WTC11 (cell line): Measurements from ENCODE around the gene UGT1A8. TPM values are rescaled to one million over a fixed set of nuclear protein-coding genes. Genes with fewer than 3 reads are reported as not detected.

ENCODE experiments used
- ATAC-seq: fragments of 200-7000 bp; cut with Tn5 transposase; 2 replicates; pipeline ENCODE4 v1.10.0; 2021; ENCODE audit warnings: mild to moderate bottlenecking, moderate library complexity
- CTCF ChIA-PET: fragments of 300-600 bp; sonication (Branson Sonifier 250); formaldehyde crosslinking; loops from one replicate; lab custom pipeline; 2021; ENCODE audit warnings: antibody characterized with exemption; lab: Charles Lee
- POLR2A ChIA-PET: fragments of 350-600 bp; sonication (Branson Sonifier 250); formaldehyde crosslinking; loops from one replicate; lab custom pipeline; 2021; ENCODE audit warnings: antibody characterized with exemption; lab: Charles Lee
- DNase-seq: peaks from one replicate; pipeline ENCODE4 v3.0.0; 2021; ENCODE audit warnings: low spot score
- H3K27ac Mint-ChIP-seq: 2 replicates; pipeline ENCODE4 v1.8.0; 2021; ENCODE audit warnings: mixed read lengths
- H3K27me3 Mint-ChIP-seq: 2 replicates; pipeline ENCODE4 v1.8.0; 2021; ENCODE audit warnings: low read depth, mild to moderate bottlenecking, moderate library complexity, mixed read lengths
- H3K36me3 Mint-ChIP-seq: 2 replicates; pipeline ENCODE4 v1.8.0; 2021; ENCODE audit warnings: mixed read lengths
- H3K4me1 Mint-ChIP-seq: 2 replicates; pipeline ENCODE4 v1.8.0; 2022; ENCODE audit warnings: mixed read lengths
- H3K4me3 Mint-ChIP-seq: 2 replicates; pipeline ENCODE4 v1.8.0; 2021; ENCODE audit warnings: mild to moderate bottlenecking, moderate library complexity, mixed read lengths
- H3K9me3 Mint-ChIP-seq: 2 replicates; pipeline ENCODE4 v1.8.0; 2021; ENCODE audit warnings: mixed read lengths
- ATF1 ChIP-seq: sonication (generic); formaldehyde crosslinking; IDR thresholded peaks from 2 replicates; pipeline ENCODE4 v1.8.1; 2023; ENCODE audit warnings: mild to moderate bottlenecking, moderate library complexity, missing genetic modification reagents
- CBFB ChIP-seq: sonication (generic); formaldehyde crosslinking; IDR thresholded peaks from 2 replicates; pipeline ENCODE4 v1.8.1; 2022; ENCODE audit warnings: mild to moderate bottlenecking, low read depth, missing genetic modification reagents
- ERG ChIP-seq: fragments of 250-450 bp; sonication (Bioruptor Pico); IDR thresholded peaks from 2 replicates; pipeline ENCODE4 v1.8.0; 2021; ENCODE audit warnings: mild to moderate bottlenecking
- FOXJ3 ChIP-seq: sonication (generic); formaldehyde crosslinking; IDR thresholded peaks from 2 replicates; pipeline ENCODE4 v1.9.0; 2021; ENCODE audit warnings: missing genetic modification reagents, mild to moderate bottlenecking, borderline replicate concordance
- JAZF1 ChIP-seq: fragments of 250-450 bp; sonication (Bioruptor Pico); IDR thresholded peaks from 2 replicates; pipeline ENCODE4 v1.9.0; 2021; ENCODE audit warnings: moderate library complexity, mild to moderate bottlenecking, inconsistent platforms
- KAT7 ChIP-seq: sonication (generic); formaldehyde crosslinking; IDR thresholded peaks from 2 replicates; pipeline ENCODE4 v1.8.1; 2023; ENCODE audit warnings: missing genetic modification reagents, mild to moderate bottlenecking, borderline replicate concordance
- NFE2L1 ChIP-seq: sonication (generic); formaldehyde crosslinking; IDR thresholded peaks from 2 replicates; pipeline ENCODE4 v1.8.1; 2023; ENCODE audit warnings: missing genetic modification reagents
- NR1H2 ChIP-seq: sonication (generic); formaldehyde crosslinking; IDR thresholded peaks from 2 replicates; pipeline ENCODE4 v1.9.0; 2021; ENCODE audit warnings: mild to moderate bottlenecking, moderate library complexity, missing genetic modification reagents
- OVOL2 ChIP-seq: fragments of 250-450 bp; sonication (Bioruptor Pico); IDR thresholded peaks from 2 replicates; pipeline ENCODE4 v1.9.0; 2021; ENCODE audit warnings: mild to moderate bottlenecking, borderline replicate concordance
- RELA ChIP-seq: sonication (generic); formaldehyde crosslinking; IDR thresholded peaks from 2 replicates; pipeline ENCODE4 v1.8.1; 2022; ENCODE audit warnings: missing genetic modification reagents, mild to moderate bottlenecking, borderline replicate concordance
- ZNF219 ChIP-seq: sonication (generic); formaldehyde crosslinking; IDR thresholded peaks from 2 replicates; pipeline ENCODE4 v1.8.0; 2023; ENCODE audit warnings: missing genetic modification reagents, mild to moderate bottlenecking, borderline replicate concordance
- ZNF281 ChIP-seq: sonication (generic); formaldehyde crosslinking; IDR thresholded peaks from 2 replicates; pipeline ENCODE4 v1.8.0; 2023; ENCODE audit warnings: mild to moderate bottlenecking, missing genetic modification reagents
- total RNA-seq: library from RNA; stranded (reverse); gene quantifications from 3 replicates; pipeline ENCODE4 v1.2.3, GENCODE V29; 2021
- TF ChIP-seq, protein P1 (sequence below): sonication (generic); formaldehyde crosslinking; conservative IDR thresholded peaks from 2 replicates; pipeline ENCODE4 v1.8.1; 2023; ENCODE audit warnings: mild to moderate bottlenecking, low read depth, missing genetic modification reagents, moderate library complexity
- TF ChIP-seq, protein P2 (sequence below): fragments of 200-600 bp; IDR thresholded peaks from 2 replicates; pipeline ENCODE4 v1.8.0; 2022; ENCODE audit warnings: antibody characterized with exemption
- TF ChIP-seq, protein P3 (sequence below): fragments of 250-450 bp; sonication (Bioruptor Pico); IDR thresholded peaks from 2 replicates; pipeline ENCODE4 v1.9.0; 2021; ENCODE audit warnings: mild to moderate bottlenecking

The UGT1A8 gene
- total RNA-seq, 1 experiment from 2014 or later: 0.13 TPM

GRCh38 chr2:233817361-233817911 lies 200.0 kb downstream of the UGT1A8 start:
- Mint-ChIP-seq H3K36me3 (no peaks in the 10 kb centered on the region), H3K4me1 (no peaks in the 10 kb centered on the region), H3K27ac (no peak overlapping the region), H3K4me3 (no peak overlapping the region), H3K27me3 (no peaks in the 10 kb centered on the region), H3K9me3 (peaks cover 7% of the 10 kb centered on the region; the same call in 1 of the 2 replicates)
- ChIA-PET CTCF (no interaction called here), POLR2A (no interaction called here)
- ATAC-seq (no peak), DNase-seq (no peak)
- TF ChIP-seq, protein P1, sequence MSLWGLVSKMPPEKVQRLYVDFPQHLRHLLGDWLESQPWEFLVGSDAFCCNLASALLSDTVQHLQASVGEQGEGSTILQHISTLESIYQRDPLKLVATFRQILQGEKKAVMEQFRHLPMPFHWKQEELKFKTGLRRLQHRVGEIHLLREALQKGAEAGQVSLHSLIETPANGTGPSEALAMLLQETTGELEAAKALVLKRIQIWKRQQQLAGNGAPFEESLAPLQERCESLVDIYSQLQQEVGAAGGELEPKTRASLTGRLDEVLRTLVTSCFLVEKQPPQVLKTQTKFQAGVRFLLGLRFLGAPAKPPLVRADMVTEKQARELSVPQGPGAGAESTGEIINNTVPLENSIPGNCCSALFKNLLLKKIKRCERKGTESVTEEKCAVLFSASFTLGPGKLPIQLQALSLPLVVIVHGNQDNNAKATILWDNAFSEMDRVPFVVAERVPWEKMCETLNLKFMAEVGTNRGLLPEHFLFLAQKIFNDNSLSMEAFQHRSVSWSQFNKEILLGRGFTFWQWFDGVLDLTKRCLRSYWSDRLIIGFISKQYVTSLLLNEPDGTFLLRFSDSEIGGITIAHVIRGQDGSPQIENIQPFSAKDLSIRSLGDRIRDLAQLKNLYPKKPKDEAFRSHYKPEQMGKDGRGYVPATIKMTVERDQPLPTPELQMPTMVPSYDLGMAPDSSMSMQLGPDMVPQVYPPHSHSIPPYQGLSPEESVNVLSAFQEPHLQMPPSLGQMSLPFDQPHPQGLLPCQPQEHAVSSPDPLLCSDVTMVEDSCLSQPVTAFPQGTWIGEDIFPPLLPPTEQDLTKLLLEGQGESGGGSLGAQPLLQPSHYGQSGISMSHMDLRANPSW: no peak
- TF ChIP-seq, protein P2, sequence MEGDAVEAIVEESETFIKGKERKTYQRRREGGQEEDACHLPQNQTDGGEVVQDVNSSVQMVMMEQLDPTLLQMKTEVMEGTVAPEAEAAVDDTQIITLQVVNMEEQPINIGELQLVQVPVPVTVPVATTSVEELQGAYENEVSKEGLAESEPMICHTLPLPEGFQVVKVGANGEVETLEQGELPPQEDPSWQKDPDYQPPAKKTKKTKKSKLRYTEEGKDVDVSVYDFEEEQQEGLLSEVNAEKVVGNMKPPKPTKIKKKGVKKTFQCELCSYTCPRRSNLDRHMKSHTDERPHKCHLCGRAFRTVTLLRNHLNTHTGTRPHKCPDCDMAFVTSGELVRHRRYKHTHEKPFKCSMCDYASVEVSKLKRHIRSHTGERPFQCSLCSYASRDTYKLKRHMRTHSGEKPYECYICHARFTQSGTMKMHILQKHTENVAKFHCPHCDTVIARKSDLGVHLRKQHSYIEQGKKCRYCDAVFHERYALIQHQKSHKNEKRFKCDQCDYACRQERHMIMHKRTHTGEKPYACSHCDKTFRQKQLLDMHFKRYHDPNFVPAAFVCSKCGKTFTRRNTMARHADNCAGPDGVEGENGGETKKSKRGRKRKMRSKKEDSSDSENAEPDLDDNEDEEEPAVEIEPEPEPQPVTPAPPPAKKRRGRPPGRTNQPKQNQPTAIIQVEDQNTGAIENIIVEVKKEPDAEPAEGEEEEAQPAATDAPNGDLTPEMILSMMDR: no peak
- TF ChIP-seq NR1H2 (CRISPR knock-in tag): no peak

- DNase-seq: no peak
- Mint-ChIP-seq H3K36me3 (no peaks in the 10 kb centered on the region), H3K4me3 (no peak overlapping the region), H3K4me1 (no peaks in the 10 kb centered on the region), H3K27ac (no peak overlapping the region), H3K9me3 (peaks cover 7% of the 10 kb centered on the region; the same call in 1 of the 2 replicates), H3K27me3 (no peaks in the 10 kb centered on the region)
- no peak for ATAC-seq
- ChIA-PET POLR2A (no interaction called here), CTCF (interaction anchor here (1.3 kb wide), 1 partner anchor 15 kb away, joined by 3 read pairs; no protein-coding TSS in a partner anchor)
- TF ChIP-seq ERG (CRISPR knock-in tag) (no peak), FOXJ3 (CRISPR knock-in tag) (no peak), ZNF219 (CRISPR knock-in tag) (no peak), KAT7 (CRISPR knock-in tag) (no peak), ZNF281 (CRISPR knock-in tag) (no peak), RELA (CRISPR knock-in tag) (no peak), CBFB (CRISPR knock-in tag) (no peak), NFE2L1 (CRISPR knock-in tag) (no peak), OVOL2 (CRISPR knock-in tag) (no peak), JAZF1 (CRISPR knock-in tag) (no peak), ATF1 (CRISPR knock-in tag) (no peak)
- TF ChIP-seq, protein P3, sequence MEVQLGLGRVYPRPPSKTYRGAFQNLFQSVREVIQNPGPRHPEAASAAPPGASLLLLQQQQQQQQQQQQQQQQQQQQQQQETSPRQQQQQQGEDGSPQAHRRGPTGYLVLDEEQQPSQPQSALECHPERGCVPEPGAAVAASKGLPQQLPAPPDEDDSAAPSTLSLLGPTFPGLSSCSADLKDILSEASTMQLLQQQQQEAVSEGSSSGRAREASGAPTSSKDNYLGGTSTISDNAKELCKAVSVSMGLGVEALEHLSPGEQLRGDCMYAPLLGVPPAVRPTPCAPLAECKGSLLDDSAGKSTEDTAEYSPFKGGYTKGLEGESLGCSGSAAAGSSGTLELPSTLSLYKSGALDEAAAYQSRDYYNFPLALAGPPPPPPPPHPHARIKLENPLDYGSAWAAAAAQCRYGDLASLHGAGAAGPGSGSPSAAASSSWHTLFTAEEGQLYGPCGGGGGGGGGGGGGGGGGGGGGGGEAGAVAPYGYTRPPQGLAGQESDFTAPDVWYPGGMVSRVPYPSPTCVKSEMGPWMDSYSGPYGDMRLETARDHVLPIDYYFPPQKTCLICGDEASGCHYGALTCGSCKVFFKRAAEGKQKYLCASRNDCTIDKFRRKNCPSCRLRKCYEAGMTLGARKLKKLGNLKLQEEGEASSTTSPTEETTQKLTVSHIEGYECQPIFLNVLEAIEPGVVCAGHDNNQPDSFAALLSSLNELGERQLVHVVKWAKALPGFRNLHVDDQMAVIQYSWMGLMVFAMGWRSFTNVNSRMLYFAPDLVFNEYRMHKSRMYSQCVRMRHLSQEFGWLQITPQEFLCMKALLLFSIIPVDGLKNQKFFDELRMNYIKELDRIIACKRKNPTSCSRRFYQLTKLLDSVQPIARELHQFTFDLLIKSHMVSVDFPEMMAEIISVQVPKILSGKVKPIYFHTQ (CRISPR knock-in tag): no peak
- TF ChIP-seq, protein P2: no peak
Measured at GRCh38 chr2:233817995-233818638, 200.7 kb downstream of the UGT1A8 start.
